ENCODE results near the gene MAP4K1. TPM values are rescaled to one million over a fixed set of nuclear protein-coding genes. Genes with fewer than 3 reads are reported as not detected.

Gene MAP4K1
- total RNA-seq, 1 donor from 2014 or later = 2.1 TPM

DNA sequence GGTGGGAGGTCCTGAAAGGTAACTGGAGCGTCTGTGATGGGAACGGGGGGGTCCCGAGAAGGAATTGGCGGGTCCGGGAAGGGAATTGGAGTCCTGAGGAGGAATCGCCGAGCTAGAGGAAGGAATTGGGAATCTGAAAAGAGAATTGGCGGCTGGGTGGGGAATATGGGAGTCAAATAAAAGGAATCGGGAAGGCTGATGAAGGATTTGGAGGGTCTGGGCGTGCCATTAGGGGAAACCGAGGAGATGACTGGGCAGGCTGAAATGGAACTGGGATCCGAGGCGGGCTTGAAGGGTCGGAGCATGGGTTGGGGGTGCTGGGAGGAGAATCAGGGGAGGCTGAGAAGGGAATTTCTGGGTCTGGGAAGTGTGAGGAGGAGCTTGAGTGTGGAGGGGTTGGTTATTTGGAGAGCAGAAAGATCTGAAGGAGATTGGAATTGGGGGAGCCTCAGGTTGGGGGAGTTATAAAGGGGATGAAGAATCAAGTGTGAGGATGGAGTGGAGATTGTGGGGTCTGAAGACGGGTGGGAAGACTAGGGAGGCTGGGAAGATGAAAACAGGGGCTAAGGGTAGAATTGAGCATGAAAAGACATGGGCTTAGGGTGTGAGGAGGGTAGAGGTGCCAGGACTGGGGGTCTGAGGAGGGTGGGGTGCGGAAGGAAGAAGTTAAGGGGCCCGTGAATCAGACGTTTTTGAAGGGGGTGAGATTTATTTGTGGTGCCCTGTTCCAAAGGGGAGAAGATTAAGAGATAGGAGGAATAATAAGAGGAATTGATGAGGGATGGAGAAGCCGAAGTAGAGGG, 30.4 kb upstream of the MAP4K1 start:
- Mint-ChIP-seq H3K27me3 (ENCODE audit: unreplicated experiment) (no peaks in the 10 kb centered on the region), H3K9me3 (ENCODE audit: unreplicated experiment) (no peaks in the 10 kb centered on the region), H3K27ac (ENCODE audit: unreplicated experiment) (peak overlapping the region; percentile 99), H3K4me3 (ENCODE audit: unreplicated experiment) (peak overlapping the region; percentile 98), H3K36me3 (ENCODE audit: unreplicated experiment) (no peaks in the 10 kb centered on the region), H3K4me1 (ENCODE audit: unreplicated experiment) (peaks cover 49% of the 10 kb centered on the region)
- no peak for DNase-seq (ENCODE audit: extremely low spot score, unreplicated experiment)
- TF ChIP-seq CTCF (IDR thresholded peaks at IDR 0.05) = no peak

DNA sequence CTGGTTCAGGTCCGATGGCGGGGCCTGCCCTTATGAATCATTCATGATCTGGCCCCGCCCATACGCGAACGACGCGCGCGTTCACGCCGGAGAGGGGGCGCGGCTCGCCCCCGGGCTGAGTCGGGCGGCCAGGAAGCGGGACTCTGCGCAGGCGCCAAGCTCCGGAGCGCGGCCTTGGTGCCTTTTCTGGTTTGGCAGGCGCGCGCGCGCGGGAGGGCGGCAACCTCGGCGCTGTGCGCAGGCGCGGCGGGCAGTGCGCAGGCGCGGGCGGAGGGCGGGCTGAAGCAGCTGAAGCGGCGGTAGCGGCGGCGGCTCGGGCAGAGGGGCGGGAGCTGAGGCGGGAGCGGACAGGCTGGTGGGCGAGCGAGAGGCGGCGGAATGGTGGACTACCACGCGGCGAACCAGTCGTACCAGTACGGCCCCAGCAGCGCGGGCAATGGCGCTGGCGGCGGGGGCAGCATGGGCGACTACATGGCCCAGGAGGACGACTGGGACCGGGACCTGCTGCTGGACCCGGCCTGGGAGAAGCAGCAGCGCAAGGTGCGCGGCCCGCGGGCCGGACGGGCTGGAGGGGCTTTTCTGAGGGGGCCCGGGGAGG, 29.7 kb upstream of the MAP4K1 start, which contains the start of gene ACTN4:
ACTN4 (plus strand) TSS at position 282 of the 598 bp plus-strand sequence; CDS start at position 379, 97 bp downstream.
- Mint-ChIP-seq H3K4me1 (ENCODE audit: unreplicated experiment) (peaks cover 42% of the 10 kb centered on the region), H3K4me3 (ENCODE audit: unreplicated experiment) (peak within 1 kb of the TSS; percentile 98), H3K27ac (ENCODE audit: unreplicated experiment) (peak within 1 kb of the TSS; percentile 99), H3K27me3 (ENCODE audit: unreplicated experiment) (no peaks in the 10 kb centered on the region), H3K36me3 (ENCODE audit: unreplicated experiment) (no peaks in the 10 kb centered on the region), H3K9me3 (ENCODE audit: unreplicated experiment) (no peaks in the 10 kb centered on the region)
- no peak for TF ChIP-seq CTCF (IDR thresholded peaks at IDR 0.05)
- DNase-seq (ENCODE audit: extremely low spot score, unreplicated experiment) = peak; percentile 100

DNA sequence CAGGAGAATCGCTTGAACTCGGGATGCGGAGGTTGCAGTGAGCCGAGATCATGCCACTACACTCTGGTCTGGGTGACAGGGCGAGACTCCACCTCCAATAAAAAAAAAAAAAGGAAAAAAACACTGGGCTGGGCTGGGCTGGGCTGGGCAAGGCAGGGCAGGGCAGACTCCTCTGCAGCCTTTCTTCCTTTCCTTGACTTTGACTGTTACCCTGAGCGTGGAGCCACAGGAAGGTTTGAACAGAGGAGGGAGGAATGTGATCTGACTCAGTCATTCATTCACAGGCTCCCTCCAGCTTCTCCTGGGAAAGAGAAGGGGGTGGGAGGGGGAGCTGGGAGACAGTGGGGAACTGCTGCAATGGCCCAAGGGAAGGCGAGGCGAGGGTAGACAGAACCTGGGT, 27.0 kb upstream of the MAP4K1 start:
- no peaks in the 10 kb centered on the region for H3K36me3 Mint-ChIP-seq (ENCODE audit: unreplicated experiment)
- TF ChIP-seq CTCF (IDR thresholded peaks at IDR 0.05) = no peak
- no peak overlapping the region for H3K27ac Mint-ChIP-seq (ENCODE audit: unreplicated experiment)
- no peaks in the 10 kb centered on the region for H3K27me3 Mint-ChIP-seq (ENCODE audit: unreplicated experiment)
- no peaks in the 10 kb centered on the region for H3K9me3 Mint-ChIP-seq (ENCODE audit: unreplicated experiment)
- no peak overlapping the region for H3K4me3 Mint-ChIP-seq (ENCODE audit: unreplicated experiment)
- no peak for DNase-seq (ENCODE audit: extremely low spot score, unreplicated experiment)
- peaks cover 17% of the 10 kb centered on the region for H3K4me1 Mint-ChIP-seq (ENCODE audit: unreplicated experiment)

DNA sequence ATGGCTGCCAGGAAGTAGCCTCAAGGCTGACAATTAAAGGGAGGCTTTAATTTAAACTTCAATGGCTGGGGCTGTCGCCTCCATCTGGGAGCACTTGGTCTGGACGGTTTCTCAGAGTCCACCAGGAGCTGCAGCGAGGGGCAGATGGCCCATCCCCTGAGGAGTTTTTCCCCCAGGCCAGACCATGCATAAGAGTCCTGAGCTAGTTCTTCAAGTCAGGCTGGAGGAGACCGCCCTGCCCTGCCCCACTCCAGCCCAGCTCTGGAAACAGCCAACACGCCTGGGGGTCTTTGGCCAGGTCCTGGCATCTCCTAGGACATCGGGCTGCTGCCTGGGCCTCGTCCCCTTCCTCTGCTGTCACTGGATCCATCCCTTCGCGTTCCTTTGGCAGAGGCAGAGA, 24.4 kb upstream of the MAP4K1 start:
- H3K9me3 Mint-ChIP-seq (ENCODE audit: unreplicated experiment) = no peaks in the 10 kb centered on the region

More for the DNA sequence above, 24.4 kb upstream of the MAP4K1 start:
- H3K27ac Mint-ChIP-seq (ENCODE audit: unreplicated experiment) = no peak overlapping the region
- no peak overlapping the region for H3K4me3 Mint-ChIP-seq (ENCODE audit: unreplicated experiment)
- H3K4me1 Mint-ChIP-seq (ENCODE audit: unreplicated experiment) = peaks cover 5% of the 10 kb centered on the region
- no peaks in the 10 kb centered on the region for H3K27me3 Mint-ChIP-seq (ENCODE audit: unreplicated experiment)
- no peak for TF ChIP-seq CTCF (IDR thresholded peaks at IDR 0.05)
- DNase-seq (ENCODE audit: extremely low spot score, unreplicated experiment) = no peak
- H3K36me3 Mint-ChIP-seq (ENCODE audit: unreplicated experiment) = no peaks in the 10 kb centered on the region

Measured in osteocyte (in vitro differentiated cells).